ENCODE data around the gene DPP7.

The DPP7 gene

GRCh38 chr9:137077758-137078693, 36.5 kb downstream of the DPP7 start:
- Histone ChIP-seq H3K36me3 (ENCODE audit: low read length) (no peaks in the 10 kb centered on the region), H3K79me2 (ENCODE audit: insufficient read depth, low read length) (peaks cover 11% of the 10 kb centered on the region; the same call in 1 of the 2 replicates), H3K27ac (ENCODE audit: low read depth, low read length) (peak overlapping the region; percentile 44; the same call in 1 of the 2 replicates), H3F3A (ENCODE audit: insufficient read depth) (peaks cover 14% of the 10 kb centered on the region; the same call in 1 of the 2 replicates), H3K27me3 (ENCODE audit: low read length) (no peaks in the 10 kb centered on the region), H3K9ac (ENCODE audit: low read length) (peak overlapping the region; percentile 83), H3K4me2 (ENCODE audit: low read depth, low read length, poor library complexity, severe bottlenecking) (peak overlapping the region; percentile 72), H3K9me2 (replicated peaks; ENCODE audit: insufficient read depth, low read length) (no peaks in the 10 kb centered on the region), H3K9me3 (ENCODE audit: insufficient read depth, low read length) (no peaks in the 10 kb centered on the region), H3K4me3 (ENCODE audit: insufficient read depth, low read length, poor library complexity, severe bottlenecking) (peak overlapping the region; percentile 89), H4K20me1 (ENCODE audit: low read depth, low read length) (no peaks in the 10 kb centered on the region), H2AFZ (ENCODE audit: low read depth, low read length, severe bottlenecking) (peak overlapping the region; percentile 50)
- TF ChIP-seq EZH2phosphoT487 (conservative IDR thresholded peaks at IDR 0.05; ENCODE audit: low read length) = no peak
- TF ChIP-seq, protein P1, sequence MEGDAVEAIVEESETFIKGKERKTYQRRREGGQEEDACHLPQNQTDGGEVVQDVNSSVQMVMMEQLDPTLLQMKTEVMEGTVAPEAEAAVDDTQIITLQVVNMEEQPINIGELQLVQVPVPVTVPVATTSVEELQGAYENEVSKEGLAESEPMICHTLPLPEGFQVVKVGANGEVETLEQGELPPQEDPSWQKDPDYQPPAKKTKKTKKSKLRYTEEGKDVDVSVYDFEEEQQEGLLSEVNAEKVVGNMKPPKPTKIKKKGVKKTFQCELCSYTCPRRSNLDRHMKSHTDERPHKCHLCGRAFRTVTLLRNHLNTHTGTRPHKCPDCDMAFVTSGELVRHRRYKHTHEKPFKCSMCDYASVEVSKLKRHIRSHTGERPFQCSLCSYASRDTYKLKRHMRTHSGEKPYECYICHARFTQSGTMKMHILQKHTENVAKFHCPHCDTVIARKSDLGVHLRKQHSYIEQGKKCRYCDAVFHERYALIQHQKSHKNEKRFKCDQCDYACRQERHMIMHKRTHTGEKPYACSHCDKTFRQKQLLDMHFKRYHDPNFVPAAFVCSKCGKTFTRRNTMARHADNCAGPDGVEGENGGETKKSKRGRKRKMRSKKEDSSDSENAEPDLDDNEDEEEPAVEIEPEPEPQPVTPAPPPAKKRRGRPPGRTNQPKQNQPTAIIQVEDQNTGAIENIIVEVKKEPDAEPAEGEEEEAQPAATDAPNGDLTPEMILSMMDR (IDR thresholded peaks at IDR 0.05; ENCODE audit: insufficient read depth, low read length, poor library complexity, severe bottlenecking) = no peak

DNA sequence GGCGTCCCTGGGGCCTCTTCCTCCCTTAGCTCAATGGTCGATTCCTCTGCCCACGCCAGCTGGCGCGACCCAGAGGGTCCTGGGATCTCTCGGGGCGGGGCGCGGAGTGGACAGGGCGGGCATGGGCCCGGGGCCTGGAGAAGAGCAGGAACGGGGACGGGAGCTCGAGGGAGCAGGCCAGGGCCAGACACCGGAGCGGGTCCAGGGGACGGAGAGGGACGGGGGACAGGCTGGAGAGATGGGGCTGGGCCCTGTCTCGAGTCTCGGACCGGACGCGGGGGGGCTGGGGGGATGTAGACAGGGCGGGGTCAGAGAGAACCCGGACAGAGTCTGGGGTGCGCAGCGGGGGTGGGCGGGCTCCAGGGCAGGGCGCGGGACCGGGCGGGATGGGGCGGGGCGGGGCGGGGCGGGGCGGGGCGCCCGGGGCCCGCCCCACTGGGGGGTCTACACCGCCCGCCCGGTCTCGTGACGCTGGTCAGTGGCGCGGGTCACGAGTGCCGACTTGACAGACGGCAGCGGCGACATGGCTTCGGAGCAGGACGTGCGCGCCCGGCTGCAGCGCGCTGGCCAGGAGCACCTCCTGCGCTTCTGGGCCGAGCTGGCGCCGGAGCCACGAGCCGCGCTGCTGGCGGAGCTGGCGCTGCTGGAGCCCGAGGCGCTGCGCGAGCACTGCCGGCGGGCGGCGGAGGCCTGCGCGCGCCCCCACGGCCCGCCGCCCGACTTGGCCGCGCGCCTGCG, 37.4 kb downstream of the DPP7 start, which contains the start of gene UAP1L1:
Gene UAP1L1 (plus strand): TSS at position 508 of the 738 bp plus-strand sequence. CDS start 16 bp downstream, at position 524.
- TF ChIP-seq, protein P1 (IDR thresholded peaks at IDR 0.05; ENCODE audit: insufficient read depth, low read length, poor library complexity, severe bottlenecking) = no peak
- no peak for TF ChIP-seq EZH2phosphoT487 (conservative IDR thresholded peaks at IDR 0.05; ENCODE audit: low read length)
- peak within 1 kb of the TSS; percentile 83 for H3K9ac ChIP-seq (ENCODE audit: low read length)
- H3K4me2 ChIP-seq (ENCODE audit: low read depth, low read length, poor library complexity, severe bottlenecking) = peak within 1 kb of the TSS; percentile 72
- peak within 1 kb of the TSS; percentile 44; the same call in 1 of the 2 replicates for H3K27ac ChIP-seq (ENCODE audit: low read depth, low read length)
- H3K79me2 ChIP-seq (ENCODE audit: insufficient read depth, low read length) = peaks cover 11% of the 10 kb centered on the region; the same call in 1 of the 2 replicates
- H3K9me2 ChIP-seq (replicated peaks; ENCODE audit: insufficient read depth, low read length) = no peaks in the 10 kb centered on the region
- H3F3A ChIP-seq (ENCODE audit: insufficient read depth) = peaks cover 14% of the 10 kb centered on the region; the same call in 1 of the 2 replicates
- H4K20me1 ChIP-seq (ENCODE audit: low read depth, low read length) = no peaks in the 10 kb centered on the region
- H2AFZ ChIP-seq (ENCODE audit: low read depth, low read length, severe bottlenecking) = peak within 1 kb of the TSS; percentile 94
- no peaks in the 10 kb centered on the region for H3K36me3 ChIP-seq (ENCODE audit: low read length)
- no peaks in the 10 kb centered on the region for H3K9me3 ChIP-seq (ENCODE audit: insufficient read depth, low read length)
- no peaks in the 10 kb centered on the region for H3K27me3 ChIP-seq (ENCODE audit: low read length)
- H3K4me3 ChIP-seq (ENCODE audit: insufficient read depth, low read length, poor library complexity, severe bottlenecking) = peak within 1 kb of the TSS; percentile 89

DNA sequence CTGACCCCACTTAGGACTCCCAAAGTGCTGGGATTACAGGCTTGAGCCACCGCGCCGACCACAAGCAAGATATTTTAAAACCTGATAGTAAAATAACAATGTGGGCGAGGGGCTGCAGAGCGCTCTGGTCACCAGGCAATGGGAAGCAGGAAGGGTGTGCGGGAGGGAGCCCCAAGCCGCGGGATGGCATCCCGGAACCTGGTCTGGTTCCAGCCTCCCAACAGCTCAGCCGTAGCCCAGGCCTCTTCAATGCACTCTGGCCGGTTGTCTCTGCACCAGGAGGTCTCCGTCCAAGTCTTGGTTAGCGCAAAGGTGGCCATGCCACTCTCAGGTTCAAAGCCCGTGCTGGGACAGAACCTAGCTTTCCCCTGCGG, 37.9 kb downstream of the DPP7 start:
- Histone ChIP-seq H3K4me2 (ENCODE audit: low read depth, low read length, poor library complexity, severe bottlenecking) (peak overlapping the region; percentile 60), H3K9me3 (ENCODE audit: insufficient read depth, low read length) (no peaks in the 10 kb centered on the region), H3K4me3 (ENCODE audit: insufficient read depth, low read length, poor library complexity, severe bottlenecking) (peak overlapping the region; percentile 89), H2AFZ (ENCODE audit: low read depth, low read length, severe bottlenecking) (peak overlapping the region; percentile 94), H3K9ac (ENCODE audit: low read length) (peak overlapping the region; percentile 83), H3K9me2 (replicated peaks; ENCODE audit: insufficient read depth, low read length) (no peaks in the 10 kb centered on the region), H3K27me3 (ENCODE audit: low read length) (no peaks in the 10 kb centered on the region), H3K79me2 (ENCODE audit: insufficient read depth, low read length) (peaks cover 11% of the 10 kb centered on the region; the same call in 1 of the 2 replicates), H3K36me3 (ENCODE audit: low read length) (no peaks in the 10 kb centered on the region), H4K20me1 (ENCODE audit: low read depth, low read length) (no peaks in the 10 kb centered on the region), H3K27ac (ENCODE audit: low read depth, low read length) (no peak overlapping the region), H3F3A (ENCODE audit: insufficient read depth) (peaks cover 14% of the 10 kb centered on the region; the same call in 1 of the 2 replicates)
- TF ChIP-seq EZH2phosphoT487 (conservative IDR thresholded peaks at IDR 0.05; ENCODE audit: low read length) = no peak
- TF ChIP-seq, protein P1 (IDR thresholded peaks at IDR 0.05; ENCODE audit: insufficient read depth, low read length, poor library complexity, severe bottlenecking) = no peak

Data from SU-DHL-6 (cell line).